Measurements from ENCODE around the gene BNIPL.
A peak's percentile ranks its signal among the peaks of the same experiment; 100 is the strongest.

The BNIPL gene

DNA sequence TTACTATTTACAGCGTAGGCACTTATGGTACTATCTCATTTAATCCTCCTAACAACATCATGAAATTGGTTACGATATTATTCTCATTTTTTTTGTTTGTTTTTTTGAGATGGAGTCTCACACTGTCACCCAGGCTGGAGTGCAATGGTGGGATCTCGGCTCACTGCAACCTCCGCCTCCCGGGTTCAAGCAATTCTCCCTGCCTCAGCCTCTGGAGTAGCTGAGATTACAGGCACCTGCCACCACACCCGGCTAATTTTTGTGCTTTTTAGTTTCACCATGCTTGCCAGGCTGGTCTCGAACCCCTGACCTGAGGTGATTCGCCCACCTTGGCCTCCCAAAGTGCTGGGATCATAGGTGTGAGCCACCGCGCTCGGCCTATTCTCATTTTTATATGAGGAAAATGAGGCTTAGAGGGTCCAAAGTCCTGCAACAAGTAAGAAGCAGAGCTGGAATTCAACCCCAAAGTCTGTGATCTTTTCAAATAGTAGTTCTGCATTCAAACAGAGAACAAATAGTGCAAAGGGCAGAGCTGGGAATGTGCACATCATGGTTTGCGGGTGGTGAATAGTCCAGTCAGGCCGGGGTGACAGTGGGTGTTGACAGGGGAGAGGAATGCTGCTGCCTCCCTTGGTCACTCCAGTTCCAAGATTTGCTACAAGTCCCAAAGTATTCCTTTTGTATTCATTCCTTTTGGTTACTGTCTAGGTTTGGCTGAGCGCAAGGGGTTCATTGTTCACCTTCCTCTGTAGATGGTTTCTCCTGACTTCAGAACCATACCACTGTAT lies 23.5 kb upstream of the BNIPL start:
- Histone ChIP-seq H2AFZ (ENCODE audit: low read depth, low read length) (no peak overlapping the region), H3K4me2 (ENCODE audit: low read length, poor library complexity, severe bottlenecking) (peak overlapping the region; percentile 17), H3K27me3 (ENCODE audit: control insufficient read depth in 1 of 2, insufficient read depth in 1 of 2, low read length in 2 of 2) (no peaks in the 10 kb centered on the region), H3K4me3 (ENCODE audit: insufficient read depth in 1 of 2, low read depth in 1 of 2, low read length in 2 of 2) (no peak overlapping the region), H2BK120ac (ENCODE audit: low read depth, low read length) (no peak overlapping the region), H3K4ac (ENCODE audit: low read depth in 1 of 2, low read length in 2 of 2) (no peak overlapping the region), H3K79me1 (replicated peaks; ENCODE audit: low read length, poor library complexity, severe bottlenecking) (peaks cover 22% of the 10 kb centered on the region), H2AK5ac (ENCODE audit: low read length, severe bottlenecking) (no peak overlapping the region), H4K91ac (ENCODE audit: low read length) (no peak overlapping the region), H2BK5ac (ENCODE audit: low read depth, low read length, poor library complexity, severe bottlenecking) (no peak overlapping the region), H3K4me1 (ENCODE audit: control insufficient read depth, insufficient read depth, low read depth, low read length) (peaks cover 8% of the 10 kb centered on the region), H3K36me3 (ENCODE audit: control insufficient read depth in 1 of 2, insufficient read depth in 2 of 2, low read depth in 1 of 2, low read length in 2 of 2) (peaks cover 0 to 3% of the 10 kb centered on the region in 2 experiments), H2BK15ac (ENCODE audit: low read depth, poor library complexity, severe bottlenecking) (no peak overlapping the region), H3K9me3 (ENCODE audit: control insufficient read depth, low read length) (no peaks in the 10 kb centered on the region), H3K18ac (ENCODE audit: low read depth in 1 of 2, low read length in 2 of 2) (peak overlapping the region in 1 of 2 experiments; percentile 61), H3K23ac (ENCODE audit: low read length in 2 of 2) (no peak overlapping the region), H2BK12ac (ENCODE audit: low read length in 2 of 2) (peak overlapping the region in 1 of 2 experiments; percentile 11), H3K9ac (ENCODE audit: low read length) (no peak overlapping the region), H3K14ac (ENCODE audit: low read length in 2 of 2) (no peak overlapping the region), H4K8ac (ENCODE audit: low read length) (no peak overlapping the region), H3K27ac (ENCODE audit: low read length, poor library complexity, severe bottlenecking) (peak overlapping the region; percentile 58)
- 96% methylated on average over 13 of the region's 14 CpGs for WGBS
- DNase-seq, result no peak

DNA sequence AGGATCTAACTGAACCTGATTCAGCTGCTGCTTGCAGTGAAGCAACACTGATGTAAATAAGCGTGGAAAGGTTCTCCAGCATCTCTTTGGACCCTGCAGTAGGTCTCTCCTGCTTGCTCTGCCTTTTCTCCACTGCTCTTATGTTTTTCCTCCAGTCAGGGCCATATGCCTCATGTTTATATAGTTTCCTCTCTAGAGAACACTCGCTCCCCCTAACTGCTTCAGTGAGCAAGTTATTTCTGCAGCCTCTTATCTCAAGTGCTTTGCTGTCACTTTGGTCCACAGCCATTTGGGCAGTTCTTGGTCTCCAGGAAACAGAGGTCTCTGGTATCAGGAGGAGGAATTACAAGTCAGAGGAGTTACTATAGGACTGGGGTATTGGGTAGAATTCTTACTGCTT lies 22.9 kb upstream of the BNIPL start:
- Histone ChIP-seq H2AK5ac (ENCODE audit: low read length, severe bottlenecking) (no peak overlapping the region), H2BK120ac (ENCODE audit: low read depth, low read length) (no peak overlapping the region), H3K27me3 (ENCODE audit: control insufficient read depth in 1 of 2, insufficient read depth in 1 of 2, low read length in 2 of 2) (no peaks in the 10 kb centered on the region), H4K91ac (ENCODE audit: low read length) (no peak overlapping the region), H3K14ac (ENCODE audit: low read length in 2 of 2) (no peak overlapping the region), H4K8ac (ENCODE audit: low read length) (no peak overlapping the region), H3K23ac (ENCODE audit: low read length in 2 of 2) (no peak overlapping the region), H3K4me2 (ENCODE audit: low read length, poor library complexity, severe bottlenecking) (no peak overlapping the region), H3K9ac (ENCODE audit: low read length) (no peak overlapping the region), H3K4me3 (ENCODE audit: insufficient read depth in 1 of 2, low read depth in 1 of 2, low read length in 2 of 2) (no peak overlapping the region), H3K79me1 (replicated peaks; ENCODE audit: low read length, poor library complexity, severe bottlenecking) (peaks cover 20% of the 10 kb centered on the region), H2BK5ac (ENCODE audit: low read depth, low read length, poor library complexity, severe bottlenecking) (no peak overlapping the region), H3K27ac (ENCODE audit: low read length, poor library complexity, severe bottlenecking) (peak overlapping the region; percentile 58), H2AFZ (ENCODE audit: low read depth, low read length) (no peak overlapping the region), H3K4me1 (ENCODE audit: control insufficient read depth, insufficient read depth, low read depth, low read length) (peaks cover 7% of the 10 kb centered on the region), H3K36me3 (ENCODE audit: control insufficient read depth in 1 of 2, insufficient read depth in 2 of 2, low read depth in 1 of 2, low read length in 2 of 2) (peaks cover 0 to 9% of the 10 kb centered on the region in 2 experiments), H2BK15ac (ENCODE audit: low read depth, poor library complexity, severe bottlenecking) (no peak overlapping the region), H2BK12ac (ENCODE audit: low read length in 2 of 2) (peak overlapping the region in 1 of 2 experiments; percentile 11), H3K18ac (ENCODE audit: low read depth in 1 of 2, low read length in 2 of 2) (peak overlapping the region in 1 of 2 experiments; percentile 61), H3K4ac (ENCODE audit: low read depth in 1 of 2, low read length in 2 of 2) (no peak overlapping the region), H3K9me3 (ENCODE audit: control insufficient read depth, low read length) (no peaks in the 10 kb centered on the region)
- peak; percentile 89 for DNase-seq
- 56% methylated on average over 1 of the region's 2 CpGs for WGBS

DNA sequence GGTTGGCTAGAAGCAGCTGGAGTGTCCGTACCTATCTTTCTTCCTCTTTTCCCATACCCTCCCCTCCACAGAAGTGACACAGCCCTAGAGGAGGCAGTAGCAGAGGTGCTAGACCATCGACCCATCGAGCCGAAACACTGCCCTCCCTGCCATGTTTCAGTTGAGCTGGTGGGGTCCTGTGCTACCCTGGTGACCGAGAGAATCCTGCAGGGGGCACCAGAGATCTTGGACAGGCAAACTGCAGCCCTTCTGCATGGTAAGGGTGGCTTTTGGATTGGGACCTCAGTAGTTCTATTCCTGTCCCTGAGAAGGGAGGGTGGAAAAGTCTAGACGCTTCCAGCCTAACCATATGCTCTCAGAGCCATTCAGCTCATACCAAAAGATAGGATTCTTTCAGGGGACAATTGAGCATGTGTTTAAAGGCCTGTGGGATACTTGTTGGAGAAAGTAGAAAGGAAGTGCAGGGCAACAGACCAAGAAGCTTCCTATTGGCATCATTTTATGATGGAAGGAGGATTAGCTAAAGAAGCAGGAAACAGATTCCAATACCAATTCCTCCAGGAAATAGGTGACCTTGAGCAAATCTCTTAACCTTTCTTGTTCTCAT lies 11.7 kb upstream of the BNIPL start:
- Histone ChIP-seq H3K27ac (ENCODE audit: low read length, poor library complexity, severe bottlenecking) (no peak overlapping the region), H2BK15ac (ENCODE audit: low read depth, poor library complexity, severe bottlenecking) (no peak overlapping the region), H2BK12ac (ENCODE audit: low read length in 2 of 2) (no peak overlapping the region), H3K4me1 (ENCODE audit: control insufficient read depth, insufficient read depth, low read depth, low read length) (peaks cover 14% of the 10 kb centered on the region), H2BK120ac (ENCODE audit: low read depth, low read length) (no peak overlapping the region), H2BK5ac (ENCODE audit: low read depth, low read length, poor library complexity, severe bottlenecking) (peak overlapping the region; percentile 46), H3K4me3 (ENCODE audit: insufficient read depth in 1 of 2, low read depth in 1 of 2, low read length in 2 of 2) (no peak overlapping the region), H3K9ac (ENCODE audit: low read length) (no peak overlapping the region), H3K23ac (ENCODE audit: low read length in 2 of 2) (no peak overlapping the region), H3K4ac (ENCODE audit: low read depth in 1 of 2, low read length in 2 of 2) (no peak overlapping the region), H4K8ac (ENCODE audit: low read length) (no peak overlapping the region), H3K27me3 (ENCODE audit: control insufficient read depth in 1 of 2, insufficient read depth in 1 of 2, low read length in 2 of 2) (no peaks in the 10 kb centered on the region), H3K4me2 (ENCODE audit: low read length, poor library complexity, severe bottlenecking) (no peak overlapping the region), H3K9me3 (ENCODE audit: control insufficient read depth, low read length) (no peaks in the 10 kb centered on the region), H3K36me3 (ENCODE audit: control insufficient read depth in 1 of 2, insufficient read depth in 2 of 2, low read depth in 1 of 2, low read length in 2 of 2) (peaks cover 23 to 46% of the 10 kb centered on the region in 2 experiments), H3K18ac (ENCODE audit: low read depth in 1 of 2, low read length in 2 of 2) (no peak overlapping the region), H2AK5ac (ENCODE audit: low read length, severe bottlenecking) (peak overlapping the region; percentile 46), H2AFZ (ENCODE audit: low read depth, low read length) (no peak overlapping the region), H4K91ac (ENCODE audit: low read length) (no peak overlapping the region), H3K14ac (ENCODE audit: low read length in 2 of 2) (no peak overlapping the region), H3K79me1 (replicated peaks; ENCODE audit: low read length, poor library complexity, severe bottlenecking) (peaks cover 5% of the 10 kb centered on the region)
- 50% methylated on average over 5 of the region's 6 CpGs for WGBS
- DNase-seq, result peak; percentile 71

DNA sequence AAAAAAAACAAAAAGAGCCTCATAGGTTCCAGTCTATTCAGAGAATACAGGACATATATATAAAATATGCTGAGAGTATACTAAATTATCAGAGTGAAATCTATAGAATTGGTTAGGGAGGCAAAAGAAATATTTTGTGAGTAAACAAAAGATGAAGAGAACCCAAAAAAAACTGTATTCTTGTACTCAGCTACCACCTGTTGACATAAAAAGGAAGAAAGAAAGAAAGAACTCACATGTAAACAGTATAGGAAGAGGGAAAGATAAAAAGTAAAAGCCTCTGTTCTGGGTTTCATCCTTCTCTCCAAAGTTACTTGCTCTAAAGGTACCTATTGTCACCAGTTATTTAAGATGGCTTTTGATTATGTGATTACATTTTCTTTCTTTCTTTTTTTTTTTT lies 9.9 kb upstream of the BNIPL start:
- H2AK5ac ChIP-seq (ENCODE audit: low read length, severe bottlenecking), result no peak overlapping the region
- no peak overlapping the region for H4K91ac ChIP-seq (ENCODE audit: low read length)
- H3K4me2 ChIP-seq (ENCODE audit: low read length, poor library complexity, severe bottlenecking), result no peak overlapping the region
- H3K36me3 ChIP-seq (ENCODE audit: control insufficient read depth in 1 of 2, insufficient read depth in 2 of 2, low read depth in 1 of 2, low read length in 2 of 2), result peaks cover 26 to 60% of the 10 kb centered on the region in 2 experiments
- peaks cover 14% of the 10 kb centered on the region for H3K4me1 ChIP-seq (ENCODE audit: control insufficient read depth, insufficient read depth, low read depth, low read length)
- H3K18ac ChIP-seq (ENCODE audit: low read depth in 1 of 2, low read length in 2 of 2), result no peak overlapping the region
- no peaks in the 10 kb centered on the region for H3K9me3 ChIP-seq (ENCODE audit: control insufficient read depth, low read length)
- no peak overlapping the region for H4K8ac ChIP-seq (ENCODE audit: low read length)
- H2BK15ac ChIP-seq (ENCODE audit: low read depth, poor library complexity, severe bottlenecking), result no peak overlapping the region
- no peak overlapping the region for H2BK12ac ChIP-seq (ENCODE audit: low read length in 2 of 2)
- no peak overlapping the region for H3K23ac ChIP-seq (ENCODE audit: low read length in 2 of 2)
- H3K27ac ChIP-seq (ENCODE audit: low read length, poor library complexity, severe bottlenecking), result no peak overlapping the region
- no peak overlapping the region for H2BK120ac ChIP-seq (ENCODE audit: low read depth, low read length)
- no peak overlapping the region for H3K4me3 ChIP-seq (ENCODE audit: insufficient read depth in 1 of 2, low read depth in 1 of 2, low read length in 2 of 2)
- no peak overlapping the region for H3K9ac ChIP-seq (ENCODE audit: low read length)
- no peak overlapping the region for H3K4ac ChIP-seq (ENCODE audit: low read depth in 1 of 2, low read length in 2 of 2)
- H2BK5ac ChIP-seq (ENCODE audit: low read depth, low read length, poor library complexity, severe bottlenecking), result no peak overlapping the region
- no peaks in the 10 kb centered on the region for H3K27me3 ChIP-seq (ENCODE audit: control insufficient read depth in 1 of 2, insufficient read depth in 1 of 2, low read length in 2 of 2)
- H3K79me1 ChIP-seq (replicated peaks; ENCODE audit: low read length, poor library complexity, severe bottlenecking), result peaks cover 5% of the 10 kb centered on the region
- no peak overlapping the region for H3K14ac ChIP-seq (ENCODE audit: low read length in 2 of 2)
- DNase-seq, result no peak
- H2AFZ ChIP-seq (ENCODE audit: low read depth, low read length), result no peak overlapping the region

Data from mesenchymal stem cell (in vitro differentiated cells and primary cell).